IMR-90 (cell line): ENCODE results near the gene CDKAL1. TPM values are rescaled to one million over a fixed set of nuclear protein-coding genes. Genes with fewer than 3 reads are reported as not detected.

Experiments
- ATAC-seq: fragments of 200-7000 bp; cut with Tn5 transposase; 2 replicates; pipeline ENCODE4 v1.9.1; 2020; ENCODE audit warnings: low read depth, mild to moderate bottlenecking, moderate library complexity
- BruUV-seq: library from RNA; stranded (reverse); fragments of 400-500 nt; replicated peaks from 2 replicates; lab custom pipeline; 2021; lab: Mats Ljungman, UMichigan
- CTCF ChIA-PET: fragments of 300-600 bp; formaldehyde crosslinking; extraction: SDS; loops from one replicate; lab custom pipeline; 2021; ENCODE audit warnings: antibody characterized with exemption; lab: Yijun Ruan, JAX
- POLR2A ChIA-PET: fragments of 300-600 bp; sonication (Branson Sonifier 250); formaldehyde crosslinking; loops from one replicate; lab custom pipeline; 2022; ENCODE audit warnings: antibody characterized with exemption; ENCODE audit not compliant: unreplicated experiment; lab: Charles Lee
- DNase-seq: peaks from one replicate; pipeline ENCODE4 v3.0.0; 2013
- H2AFZ ChIP-seq: replicated peaks from 2 replicates; pipeline ENCODE3; 2013; ENCODE audit warnings: low read length, mild to moderate bottlenecking; ENCODE audit not compliant: poor library complexity
- H2AK5ac ChIP-seq: 2 replicates; pipeline ENCODE4 v1.6.1; 2013; ENCODE audit warnings: low read depth, low read length, inconsistent platforms
- H2AK9ac ChIP-seq: replicated peaks from 2 replicates; pipeline ENCODE3; 2013; ENCODE audit warnings: mild to moderate bottlenecking, low read depth, low read length, moderate library complexity; ENCODE audit not compliant: poor library complexity
- H2BK120ac ChIP-seq: 2 replicates; pipeline ENCODE4 v1.6.1; 2013; ENCODE audit warnings: low read depth, low read length, inconsistent platforms
- H2BK15ac ChIP-seq: 3 replicates; pipeline ENCODE4 v1.6.1; 2013; ENCODE audit warnings: low read depth, low read length, inconsistent platforms
- H2BK20ac ChIP-seq: 2 replicates; pipeline ENCODE4 v1.6.1; 2013; ENCODE audit warnings: low read depth, mild to moderate bottlenecking, inconsistent platforms, low read length, moderate library complexity
- H2BK5ac ChIP-seq: 2 replicates; pipeline ENCODE4 v1.6.1; 2013; ENCODE audit warnings: mild to moderate bottlenecking, low read depth, low read length, inconsistent platforms; ENCODE audit not compliant: poor library complexity, severe bottlenecking
- H3K14ac ChIP-seq: replicated peaks from 2 replicates; pipeline ENCODE4 v1.6.1; 2013; ENCODE audit warnings: low read depth, low read length, inconsistent platforms
- H3K18ac ChIP-seq: 2 replicates; pipeline ENCODE4 v1.6.1; 2013; ENCODE audit warnings: low read depth, low read length, control low read depth
- H3K23ac ChIP-seq: 2 replicates; pipeline ENCODE4 v1.6.1; 2013; ENCODE audit warnings: low read depth, low read length, inconsistent platforms
- H3K27ac ChIP-seq: 2 replicates; pipeline ENCODE4 v1.5.1; 2013; ENCODE audit warnings: mild to moderate bottlenecking, control low read depth, low read length; ENCODE audit not compliant: insufficient read depth
- H3K27me3 ChIP-seq: 2 replicates; pipeline ENCODE4 v1.6.1; 2013; ENCODE audit warnings: low read length; ENCODE audit not compliant: control insufficient read depth, insufficient read depth
- H3K36me3 ChIP-seq: 2 replicates; pipeline ENCODE4 v1.6.1; 2013; ENCODE audit warnings: low read length, mixed read lengths; ENCODE audit not compliant: control insufficient read depth, insufficient read depth
- H3K4ac ChIP-seq: 2 replicates; pipeline ENCODE4 v1.6.1; 2013; ENCODE audit warnings: low read depth, low read length, inconsistent platforms
- H3K4me1 ChIP-seq: 2 replicates; pipeline ENCODE4 v1.6.1; 2013; ENCODE audit warnings: low read length, mixed read lengths; ENCODE audit not compliant: control insufficient read depth, insufficient read depth
- H3K4me2 ChIP-seq: 2 replicates; pipeline ENCODE4 v1.6.1; 2013; ENCODE audit warnings: low read depth, mild to moderate bottlenecking, control low read depth, low read length, moderate library complexity
- H3K4me3 ChIP-seq: 2 replicates; pipeline ENCODE4 v1.5.1; 2013; ENCODE audit warnings: low read depth, mild to moderate bottlenecking, control low read depth, low read length, moderate library complexity; ENCODE audit not compliant: insufficient read depth
- H3K56ac ChIP-seq: 2 replicates; pipeline ENCODE4 v1.6.1; 2013; ENCODE audit warnings: low read length, inconsistent platforms; ENCODE audit not compliant: insufficient read depth; ENCODE audit errors: extremely low read depth
- H3K79me1 ChIP-seq, 2 experiments: 2 replicates each; pipeline ENCODE4 v1.6.1; 2013; ENCODE audit warnings: low read length in 2 of 2, inconsistent platforms in 1 of 2, low read depth in 1 of 2
- H3K9ac ChIP-seq: 2 replicates; pipeline ENCODE4 v1.6.1; 2013; ENCODE audit warnings: low read depth, low read length, control low read depth
- H3K9me1 ChIP-seq: 2 replicates; pipeline ENCODE4 v1.6.1; 2013; ENCODE audit warnings: low read length, inconsistent platforms; ENCODE audit not compliant: insufficient read depth
- H3K9me3 ChIP-seq: 2 replicates; pipeline ENCODE4 v1.6.1; 2013; ENCODE audit warnings: low read length; ENCODE audit not compliant: control insufficient read depth, insufficient read depth
- H4K20me1 ChIP-seq: 2 replicates; pipeline ENCODE4 v1.6.1; 2013; ENCODE audit warnings: low read length, inconsistent platforms; ENCODE audit not compliant: insufficient read depth
- H4K5ac ChIP-seq: 2 replicates; pipeline ENCODE4 v1.6.1; 2013; ENCODE audit warnings: mild to moderate bottlenecking, low read depth, low read length, control low read depth
- H4K8ac ChIP-seq, 2 experiments: 2 replicates each; pipeline ENCODE4 v1.6.1; 2013; ENCODE audit warnings: low read depth in 2 of 2, low read length in 2 of 2, control low read depth in 1 of 2, inconsistent platforms in 1 of 2
- H4K91ac ChIP-seq: 2 replicates; pipeline ENCODE4 v1.6.1; 2013; ENCODE audit warnings: low read depth, low read length, inconsistent platforms; ENCODE audit not compliant: insufficient read depth
- MAFK ChIP-seq: IDR thresholded peaks from 2 replicates; pipeline ENCODE4 v1.6.1; 2012; ENCODE audit warnings: low read depth, low read length, improper control_type of control experiment
- MAZ ChIP-seq: IDR thresholded peaks from 2 replicates; pipeline ENCODE4 v1.6.1; 2012; ENCODE audit warnings: low read depth, mild to moderate bottlenecking, low read length, improper control_type of control experiment, moderate library complexity, borderline replicate concordance
- NFE2L2 ChIP-seq: fragments of 150-350 bp; IDR thresholded peaks from 2 replicates; pipeline ENCODE4 v1.6.1; 2016; ENCODE audit warnings: low read depth, mild to moderate bottlenecking, low read length
- RAD21 ChIP-seq: IDR thresholded peaks from 2 replicates; pipeline ENCODE4 v1.6.1; 2012; ENCODE audit warnings: low read length, improper control_type of control experiment
- RFX5 ChIP-seq: IDR thresholded peaks from 2 replicates; pipeline ENCODE4 v1.8.0; 2012; ENCODE audit warnings: low read depth, mild to moderate bottlenecking, low read length, moderate library complexity
- SMC3 ChIP-seq: fragments of 150-350 bp; IDR thresholded peaks from 2 replicates; pipeline ENCODE4 v1.6.1; 2016; ENCODE audit warnings: low read depth, mild to moderate bottlenecking, antibody characterized with exemption, low read length, moderate library complexity
- WGBS, 2 experiments: methylation state at CpG; one replicate each; pipeline versions ENCODE4 v1.1.5 to v1.1.7; 2013; ENCODE audit warnings: missing lambda C conversion rate in 2 of 2; ENCODE audit not compliant: insufficient read length in 1 of 2; ENCODE audit errors: extremely low coverage in 2 of 2; 5-methylcytosine and 5-hydroxymethylcytosine counted together
- dilution Hi-C: fragments of 300-500 bp; cut with HindIII; formaldehyde crosslinking; loops from one replicate; pipeline ENCODE4 v1.14.3; 2018; ENCODE audit warnings: low sequenced_read_pairs; ENCODE audit not compliant: unreplicated experiment
- in situ Hi-C: fragments of 300-500 bp; cut with MboI; formaldehyde crosslinking; loops from 3 replicates; pipeline ENCODE4 v1.14.3; 2019; ENCODE audit warnings: low sequenced_read_pairs, inconsistent platforms, mixed read lengths
- intact Hi-C: fragments of 100-400 bp; cut with micrococcal nuclease; formaldehyde crosslinking; loops from 2 replicates; pipeline ENCODE4 v1.10.0; 2022
- polyA plus RNA-seq, 3 experiments: library from polyadenylated mRNA; depleted of rRNA; stranded (reverse); fragments of >200 nt; gene quantifications; 2 replicates each; pipeline ENCODE4 v1.2.3, GENCODE V29; 2012; ENCODE audit warnings: low replicate concordance in 1 of 3
- total RNA-seq: library from RNA; depleted of rRNA; stranded (reverse); fragments of >200 nt; gene quantifications from 2 replicates; pipeline ENCODE4 v1.2.3, GENCODE V29; 2012
- TF ChIP-seq, protein P1 (sequence below): fragments of 150-350 bp; IDR thresholded peaks from 2 replicates; pipeline ENCODE4 v1.6.1; 2016; ENCODE audit warnings: low read depth, mild to moderate bottlenecking, low read length, moderate library complexity, borderline replicate concordance

CDKAL1 gene
- total and polyA plus RNA-seq, 2 of the 4 experiments (the other 2 are of a cell fraction), result 3.7 to 13.1 TPM

DNA sequence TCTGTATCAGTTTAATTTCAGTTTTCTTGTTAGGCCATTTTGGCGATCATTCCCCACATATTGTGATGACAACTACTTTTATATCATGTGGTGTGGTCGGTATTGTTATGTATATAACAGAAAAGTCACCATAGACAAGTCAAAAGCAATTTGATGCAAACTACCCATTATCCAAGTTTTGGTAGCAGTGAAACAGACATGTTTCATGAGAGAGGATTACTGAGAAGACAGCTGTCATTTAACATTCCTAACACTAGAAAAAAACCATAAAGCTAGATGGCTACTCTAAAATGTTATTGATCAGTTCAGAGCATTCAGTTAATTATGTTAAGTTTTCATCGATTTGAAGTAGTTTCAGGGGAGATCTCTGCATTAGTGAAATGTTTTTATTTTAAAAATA is 597.1 kb downstream of the CDKAL1 start:
- no peak for DNase-seq
- Histone ChIP-seq H2AFZ (no peak overlapping the region), H2BK120ac (no peak overlapping the region), H4K5ac (no peak overlapping the region), H3K4me3 (no peak overlapping the region), H4K20me1 (no peaks in the 10 kb centered on the region), H2AK5ac (no peak overlapping the region), H2BK5ac (no peak overlapping the region), H3K9me3 (no peaks in the 10 kb centered on the region), H4K8ac (no peak overlapping the region), H3K9me1 (no peaks in the 10 kb centered on the region), H2BK20ac (no peak overlapping the region), H3K56ac (no peak overlapping the region), H3K4me2 (no peak overlapping the region), H2AK9ac (no peak overlapping the region), H3K4ac (no peak overlapping the region), H3K36me3 (no peaks in the 10 kb centered on the region), H3K9ac (no peak overlapping the region), H2BK15ac (no peak overlapping the region), H3K14ac (no peak overlapping the region), H3K18ac (no peak overlapping the region), H4K91ac (no peak overlapping the region), H3K4me1 (no peaks in the 10 kb centered on the region), H3K79me1 (no peaks in the 10 kb centered on the region), H3K23ac (no peak overlapping the region), H3K27me3 (no peaks in the 10 kb centered on the region), H3K27ac (no peak overlapping the region)
- dilution Hi-C loops, result no loop called here
- intact Hi-C loops, result no loop called here
- ChIA-PET CTCF (interaction anchor here (1.0 kb wide), 1 partner anchor 14 kb away, joined by 3 read pairs; no protein-coding TSS in a partner anchor), POLR2A (no interaction called here)
- no TSS peak for BruUV-seq
- no CpG with 5 or more reads among the region's 3 CpGs for WGBS, 2 experiments
- no peak for ATAC-seq
- in situ Hi-C loops, result no loop called here
- TF ChIP-seq SMC3, result no peak
- no peak for TF ChIP-seq MAZ
- TF ChIP-seq MAFK, result no peak
- no peak for TF ChIP-seq NFE2L2
- no peak for TF ChIP-seq RAD21
- TF ChIP-seq, protein P1, sequence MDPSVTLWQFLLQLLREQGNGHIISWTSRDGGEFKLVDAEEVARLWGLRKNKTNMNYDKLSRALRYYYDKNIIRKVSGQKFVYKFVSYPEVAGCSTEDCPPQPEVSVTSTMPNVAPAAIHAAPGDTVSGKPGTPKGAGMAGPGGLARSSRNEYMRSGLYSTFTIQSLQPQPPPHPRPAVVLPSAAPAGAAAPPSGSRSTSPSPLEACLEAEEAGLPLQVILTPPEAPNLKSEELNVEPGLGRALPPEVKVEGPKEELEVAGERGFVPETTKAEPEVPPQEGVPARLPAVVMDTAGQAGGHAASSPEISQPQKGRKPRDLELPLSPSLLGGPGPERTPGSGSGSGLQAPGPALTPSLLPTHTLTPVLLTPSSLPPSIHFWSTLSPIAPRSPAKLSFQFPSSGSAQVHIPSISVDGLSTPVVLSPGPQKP, result no peak
- no peak for TF ChIP-seq RFX5
